K562 (cell line): Measurements from ENCODE around the gene ZNF593OS. TPM values are rescaled to one million over a fixed set of nuclear protein-coding genes. Genes with fewer than 3 reads are reported as not detected.
A peak's percentile ranks its signal among the peaks of the same experiment; 100 is the strongest.

ENCODE experiments used
- BHLHE40 ChIP-seq: IDR thresholded peaks from 2 replicates; pipeline ENCODE4 v1.6.1; 2011; ENCODE audit warnings: low read length, improper control_type of control experiment
- E2F4 ChIP-seq: sonication (generic); formaldehyde crosslinking; IDR thresholded peaks from 2 replicates; pipeline ENCODE4 v1.8.0; 2022; ENCODE audit warnings: mild to moderate bottlenecking, low read depth, missing genetic modification reagents
- EP300 ChIP-seq: IDR thresholded peaks from 2 replicates; pipeline ENCODE4 v1.6.1; 2012; ENCODE audit warnings: low read length, improper control_type of control experiment
- ETS2 ChIP-seq: IDR thresholded peaks from 2 replicates; pipeline ENCODE4 v1.6.1; 2016; ENCODE audit warnings: borderline replicate concordance, missing genetic modification characterization, mild to moderate bottlenecking, moderate library complexity, missing compliant biosample characterization; ENCODE audit not compliant: poor library complexity, severe bottlenecking
- FOXA3 ChIP-seq, 2 experiments: fragments of 450-650 bp in 1 of 2; sonication (generic) in 1 of 2; formaldehyde crosslinking; IDR thresholded peaks in 1 of 2; conservative IDR thresholded peaks in 1 of 2; 2 replicates each; pipeline versions ENCODE4 v1.4.0 to v1.8.0; 2020 to 2022; ENCODE audit warnings: mild to moderate bottlenecking in 2 of 2, missing genetic modification reagents in 1 of 2
- FOXK1 ChIP-seq: sonication (generic); formaldehyde crosslinking; IDR thresholded peaks from 2 replicates; pipeline ENCODE4 v1.8.0; 2022; ENCODE audit warnings: missing genetic modification reagents, mild to moderate bottlenecking, borderline replicate concordance
- NR3C1 ChIP-seq: sonication (generic); formaldehyde crosslinking; IDR thresholded peaks from 2 replicates; pipeline ENCODE4 v1.8.1; 2022; ENCODE audit warnings: missing genetic modification reagents
- REST ChIP-seq, 2 experiments: fragments of 450-650 bp; formaldehyde crosslinking in 1 of 2; IDR thresholded peaks; 2 replicates each; pipeline versions ENCODE4 v1.4.0 to v1.6.1; 2014 to 2020; ENCODE audit warnings: mild to moderate bottlenecking in 2 of 2, borderline replicate concordance in 1 of 2, low read depth in 1 of 2
- SOX6 ChIP-seq: fragments of 450-650 bp; IDR thresholded peaks from 2 replicates; pipeline ENCODE4 v1.6.1; 2014; ENCODE audit warnings: mild to moderate bottlenecking
- STAG1 ChIP-seq: sonication (generic); formaldehyde crosslinking; IDR thresholded peaks from 2 replicates; pipeline ENCODE4 v1.5.0; 2020; ENCODE audit warnings: missing genetic modification reagents, borderline replicate concordance
- TBP ChIP-seq: optimal IDR thresholded peaks from 2 replicates; pipeline ENCODE3; 2011; ENCODE audit warnings: low read depth, low read length, improper control_type of control experiment
- ZBTB8A ChIP-seq: fragments of 450-650 bp; IDR thresholded peaks from 2 replicates; pipeline ENCODE4 v1.6.1; 2018; ENCODE audit warnings: mild to moderate bottlenecking, moderate library complexity; ENCODE audit not compliant: partially characterized antibody
- ZNF3 ChIP-seq: fragments of 250-450 bp; sonication (Bioruptor Pico); IDR thresholded peaks from 2 replicates; pipeline ENCODE4 v1.5.0; 2021; ENCODE audit warnings: mild to moderate bottlenecking, moderate library complexity
- polyA plus RNA-seq, 8 experiments: library from polyadenylated mRNA; depleted of rRNA in 4 of 8; stranded (reverse) in 5 of 8; unstranded in 3 of 8; fragments of >200 nt; fragmentation: Nextera tagmentation in 2 of 8; fragmentation: Illumina TruSeq in 1 of 8; extraction: Ambion mirVana in 2 of 8; extraction: Trizol in 1 of 8; gene quantifications; 2 replicates each; pipeline versions ENCODE4 v1.2.1 to v1.2.3, GENCODE V29; 2011 to 2014; ENCODE audit warnings: inconsistent platforms in 1 of 8, missing spikeins in 1 of 8
- total RNA-seq, 7 experiments: library from RNA; depleted of rRNA in 6 of 7; stranded (reverse); fragments of >200 nt in 6 of 7; fragmentation: Illumina TruSeq in 2 of 7; extraction: Trizol in 2 of 7; gene quantifications; 2 replicates each; pipeline versions ENCODE4 v1.2.1 to v1.2.3, GENCODE V29; 2011 to 2021; ENCODE audit warnings: low replicate concordance in 1 of 7
- TF ChIP-seq, protein P1 (sequence below), 2 experiments: fragments of 250-450 bp in 1 of 2; fragments of 450-650 bp in 1 of 2; sonication (Bioruptor Pico) in 1 of 2; IDR thresholded peaks; 2 replicates each; pipeline versions ENCODE4 v1.6.1 to v1.8.0; 2016 to 2021; ENCODE audit warnings: mild to moderate bottlenecking in 2 of 2, moderate library complexity in 2 of 2, missing compliant biosample characterization in 1 of 2, missing genetic modification characterization in 1 of 2
- TF ChIP-seq, protein P2 (sequence below): fragments of 450-650 bp; formaldehyde crosslinking; IDR thresholded peaks from 2 replicates; pipeline ENCODE4 v1.4.0; 2020; ENCODE audit warnings: mild to moderate bottlenecking

ZNF593OS gene
- total and polyA plus RNA-seq, 9 of the 15 experiments (the other 6 are each of a cell fraction or from before 2014, with no cell fraction given): 0.24 to 0.27 TPM; not detected in 7

DNA sequence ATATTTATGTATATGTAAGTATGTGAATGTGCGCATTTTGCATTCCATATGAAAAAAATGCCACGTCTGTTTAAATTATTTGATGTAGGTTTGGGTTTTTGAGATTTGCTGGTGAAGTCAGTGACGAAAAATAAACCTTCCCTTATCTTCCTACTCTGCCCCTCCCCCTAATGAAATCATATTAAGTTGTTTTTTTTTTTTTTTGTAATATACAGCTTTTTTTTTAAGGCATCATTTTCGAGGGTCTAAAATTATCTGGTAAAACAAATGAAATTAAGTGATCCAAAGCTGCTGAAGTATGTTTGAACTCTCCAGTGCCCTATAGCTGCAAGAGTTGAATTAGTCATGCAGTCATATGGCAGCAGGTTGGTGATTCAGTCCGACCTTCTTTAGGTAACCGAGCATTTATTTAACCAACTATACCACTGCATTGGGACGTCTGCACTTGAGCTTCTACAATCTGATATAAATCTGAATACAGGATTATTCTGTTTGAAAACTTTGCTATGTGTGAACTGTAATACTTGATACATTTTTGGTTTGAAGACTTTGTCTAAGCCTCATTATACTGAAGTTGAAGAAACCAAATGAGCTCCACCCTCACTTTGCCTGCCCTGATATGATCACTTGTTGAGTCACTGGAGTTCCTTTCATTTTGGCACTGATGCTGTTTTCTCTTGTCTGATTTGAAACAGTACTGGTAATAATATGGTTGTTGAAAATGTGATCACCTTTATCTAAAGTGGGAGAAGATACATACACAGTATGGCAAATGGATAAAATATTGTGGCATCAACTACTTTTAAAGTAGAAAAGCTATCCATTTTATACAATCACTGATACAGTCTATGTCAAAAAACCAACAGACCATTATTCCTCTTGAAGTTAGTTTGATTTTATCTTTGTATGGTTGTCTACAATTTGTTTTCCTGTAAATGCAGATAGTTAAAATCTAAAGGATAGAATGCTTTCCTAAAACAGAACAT, 48.4 kb downstream of the ZNF593OS start (continued):
- TF ChIP-seq STAG1 (CRISPR knock-in tag) (no peak), FOXK1 (no peak), ETS2 (tag) (no peak), FOXA3 (CRISPR knock-in tag; conservative IDR thresholded peaks at IDR 0.05 in 1 of 2, IDR thresholded peaks at IDR 0.05 in 1 of 2) (no peak), ZBTB8A (no peak), NR3C1 (CRISPR knock-in tag) (no peak), BHLHE40 (no peak), EP300 (peak; percentile 75), ZNF3 (no peak), SOX6 (peak; percentile 78), REST (IDR thresholded peaks at IDR 0.05; ENCODE audit: borderline replicate concordance) (no peak), REST (CRISPR knock-in tag; IDR thresholded peaks at IDR 0.05; ENCODE audit: low read depth) (no peak), TBP (peak; percentile 52), E2F4 (CRISPR knock-in tag) (no peak)
- TF ChIP-seq, protein P1, sequence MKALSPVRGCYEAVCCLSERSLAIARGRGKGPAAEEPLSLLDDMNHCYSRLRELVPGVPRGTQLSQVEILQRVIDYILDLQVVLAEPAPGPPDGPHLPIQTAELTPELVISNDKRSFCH (CRISPR knock-in tag; IDR thresholded peaks at IDR 0.05): no peak
- TF ChIP-seq, protein P1 (tag; IDR thresholded peaks at IDR 0.05): peak; percentile 72
- TF ChIP-seq, protein P2, sequence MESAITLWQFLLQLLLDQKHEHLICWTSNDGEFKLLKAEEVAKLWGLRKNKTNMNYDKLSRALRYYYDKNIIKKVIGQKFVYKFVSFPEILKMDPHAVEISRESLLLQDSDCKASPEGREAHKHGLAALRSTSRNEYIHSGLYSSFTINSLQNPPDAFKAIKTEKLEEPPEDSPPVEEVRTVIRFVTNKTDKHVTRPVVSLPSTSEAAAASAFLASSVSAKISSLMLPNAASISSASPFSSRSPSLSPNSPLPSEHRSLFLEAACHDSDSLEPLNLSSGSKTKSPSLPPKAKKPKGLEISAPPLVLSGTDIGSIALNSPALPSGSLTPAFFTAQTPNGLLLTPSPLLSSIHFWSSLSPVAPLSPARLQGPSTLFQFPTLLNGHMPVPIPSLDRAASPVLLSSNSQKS (CRISPR knock-in tag): no peak
